HTERT RPE-1 (cell line): ENCODE measurements around the gene CAMK1D.

Experiments used
- in situ Hi-C: fragments of 300-500 bp; cut with MboI; formaldehyde crosslinking; loops from 4 replicates; pipeline ENCODE4 v1.14.3; 2020; ENCODE audit warnings: low sequenced_read_pairs

Gene CAMK1D

GRCh38 chr10:12459340-12459739 lies 110.0 kb downstream of the CAMK1D start:
- in situ Hi-C loops, result no loop called here

DNA sequence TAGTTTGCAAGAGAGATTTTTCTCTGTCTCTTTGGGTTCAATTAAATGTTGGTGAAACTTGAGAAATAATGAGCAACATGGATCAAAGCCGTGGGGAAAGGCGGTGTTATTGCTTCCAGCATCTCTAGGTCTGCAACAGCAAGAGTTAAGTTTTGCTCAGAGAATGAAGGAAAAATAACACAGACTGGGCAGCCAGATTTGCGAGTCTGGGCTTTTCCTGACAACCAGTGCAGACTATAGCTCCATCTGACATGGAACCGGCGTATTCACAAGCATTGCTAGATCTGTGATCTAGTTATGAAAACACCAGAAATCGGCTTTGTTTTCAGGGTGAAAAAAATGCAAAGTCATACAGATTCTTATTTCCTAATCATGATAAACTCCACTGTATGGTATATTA lies 110.4 kb downstream of the CAMK1D start:
- in situ Hi-C loops, result no loop called here

- in situ Hi-C loops, result no loop called here
These were observed 114.1 kb downstream of the CAMK1D start for GRCh38 chr10:12463459-12463838.

DNA sequence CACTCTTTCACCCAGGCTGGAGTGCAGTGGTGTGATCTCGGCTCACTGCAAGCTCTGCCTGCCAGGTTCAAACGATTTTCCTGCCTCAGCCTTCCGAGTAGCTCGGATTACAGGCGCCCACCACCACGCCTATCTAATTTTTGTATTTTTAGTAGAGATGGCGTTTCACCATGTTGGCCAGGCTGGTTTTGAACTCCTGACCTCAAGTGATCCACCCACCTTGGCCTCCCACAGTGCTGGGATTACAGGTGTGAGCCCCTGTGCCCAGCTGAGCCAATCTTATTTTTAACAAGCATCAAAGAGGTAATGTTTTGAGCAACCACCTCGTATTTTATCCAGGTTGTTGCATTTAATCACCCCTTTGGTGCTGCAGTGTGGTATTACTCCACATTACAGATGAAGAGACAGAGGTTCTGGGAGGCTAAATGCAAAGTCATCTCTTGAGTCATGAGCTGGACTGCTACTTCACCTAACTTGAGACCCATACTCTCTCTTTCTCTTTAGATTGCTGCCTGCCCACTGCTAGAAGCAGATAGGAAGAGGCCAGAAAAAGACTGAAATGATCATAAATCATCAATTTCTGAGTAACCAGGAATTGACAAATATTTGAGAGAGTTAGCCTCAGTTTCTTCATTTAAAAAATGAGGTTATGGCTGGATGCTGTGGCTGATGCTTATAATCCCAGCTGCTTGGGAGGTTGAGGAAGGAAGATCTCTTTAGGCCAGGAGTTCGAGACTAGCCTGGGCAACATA lies 116.2 kb downstream of the CAMK1D start:
- in situ Hi-C loops, result no loop called here

DNA sequence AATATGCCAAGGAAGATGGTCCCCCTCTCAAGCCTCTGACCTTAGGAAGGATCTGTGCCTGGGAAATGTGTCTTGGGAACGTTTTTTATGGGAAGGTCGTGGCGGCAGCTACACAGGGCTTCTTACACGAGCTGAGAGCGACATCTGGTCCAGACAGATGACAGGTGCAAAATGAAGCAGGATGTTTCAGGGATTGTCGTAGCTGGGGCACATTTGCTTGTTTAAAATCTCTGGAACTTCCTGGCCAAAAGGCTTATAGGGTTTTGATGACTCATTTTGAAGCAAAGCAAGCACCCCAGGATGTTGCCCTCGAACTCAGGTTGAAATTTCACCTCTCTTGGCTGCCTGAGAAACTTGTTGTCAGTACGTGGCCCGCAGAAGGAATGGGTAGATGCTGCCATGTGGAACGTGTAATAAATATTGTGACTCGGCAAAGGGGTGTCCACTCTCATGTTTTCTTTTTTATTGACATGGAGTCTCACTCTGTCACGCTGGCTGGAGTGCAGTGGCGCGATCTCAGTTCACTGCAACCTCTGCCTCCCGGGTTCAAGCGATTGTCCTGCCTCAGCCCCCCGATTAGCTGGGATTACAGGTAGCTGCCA lies 117.5 kb downstream of the CAMK1D start:
- in situ Hi-C loops, result no loop called here

GRCh38 chr10:12469345-12469744 lies 120.0 kb downstream of the CAMK1D start:
- in situ Hi-C loops, result no loop called here

GRCh38 chr10:12470719-12471118 lies 121.4 kb downstream of the CAMK1D start:
- in situ Hi-C loops, result no loop called here

GRCh38 chr10:12471135-12471534 lies 121.8 kb downstream of the CAMK1D start:
- in situ Hi-C loops, result no loop called here

DNA sequence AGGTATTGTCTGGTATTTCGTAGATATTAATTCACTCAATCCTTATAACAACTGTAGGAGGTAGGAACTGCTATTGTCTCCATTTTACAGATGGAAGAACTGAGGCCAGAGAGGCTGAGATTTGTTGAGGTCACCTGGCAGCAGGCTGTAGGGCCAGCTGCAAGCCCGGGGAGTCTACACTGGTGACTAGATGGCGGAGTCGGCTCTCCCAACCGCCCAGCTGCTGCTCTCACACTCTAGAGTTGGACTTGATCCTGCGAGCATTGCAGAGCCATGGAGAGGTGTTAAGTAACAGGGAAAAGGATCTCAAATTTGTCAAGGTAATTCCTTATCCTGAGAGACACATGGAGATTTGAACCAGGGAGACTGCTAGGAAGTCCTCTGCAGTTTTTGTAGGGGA lies 124.1 kb downstream of the CAMK1D start:
- in situ Hi-C loops, result no loop called here

DNA sequence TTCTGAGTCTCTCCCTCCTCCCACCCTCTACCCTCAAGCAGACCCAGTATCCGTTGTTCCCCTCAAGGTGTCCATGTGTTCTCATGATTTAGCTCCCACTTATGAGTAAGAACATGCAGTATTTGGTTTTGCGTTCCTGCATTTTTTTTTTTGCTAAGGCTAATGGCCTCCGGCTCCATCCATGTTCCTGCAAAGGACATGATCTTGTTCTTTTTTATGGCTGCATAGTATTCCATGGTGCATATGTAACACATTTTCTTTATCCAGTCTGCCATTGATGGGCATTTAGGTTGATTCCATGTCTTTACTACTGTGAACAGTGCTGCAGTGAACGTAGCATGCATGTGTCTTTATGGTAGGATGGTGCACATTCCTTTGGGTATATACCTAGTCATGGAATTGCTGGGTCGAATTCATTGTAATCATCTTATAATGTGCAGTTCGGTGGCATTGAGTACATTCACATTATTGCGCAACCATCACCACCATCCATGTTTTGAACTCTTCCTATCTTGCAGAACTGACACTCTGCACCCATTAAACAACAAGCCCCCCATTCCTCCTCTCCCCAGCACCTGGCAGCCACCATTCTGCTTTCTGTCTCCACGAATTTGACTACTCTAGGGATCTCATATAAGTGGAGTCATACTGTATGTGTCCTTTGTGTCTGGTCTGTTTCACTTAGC lies 125.5 kb downstream of the CAMK1D start:
- in situ Hi-C loops, result no loop called here

DNA sequence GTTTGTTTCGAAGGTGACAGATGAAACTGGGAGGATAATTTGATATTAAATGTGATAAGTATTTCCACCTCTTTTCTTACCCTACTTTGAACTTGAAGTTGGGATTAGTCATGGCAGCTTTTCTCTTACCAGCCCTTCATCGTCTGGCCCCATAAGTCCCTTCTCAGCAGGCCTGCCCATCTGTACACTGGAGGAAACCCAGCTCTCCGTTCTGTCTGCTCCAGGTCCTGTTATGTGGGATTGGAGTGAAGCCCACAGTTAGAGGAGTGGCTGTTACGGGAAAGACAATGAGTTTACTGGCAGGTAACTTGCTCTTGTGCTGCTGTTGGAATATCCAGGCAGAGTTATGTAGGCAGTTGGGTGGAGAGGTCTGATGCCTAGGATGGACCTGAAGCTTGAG lies 127.3 kb downstream of the CAMK1D start:
- in situ Hi-C loops, result no loop called here

- in situ Hi-C loops, result no loop called here
These were observed 130.1 kb downstream of the CAMK1D start for GRCh38 chr10:12479437-12479844.

DNA sequence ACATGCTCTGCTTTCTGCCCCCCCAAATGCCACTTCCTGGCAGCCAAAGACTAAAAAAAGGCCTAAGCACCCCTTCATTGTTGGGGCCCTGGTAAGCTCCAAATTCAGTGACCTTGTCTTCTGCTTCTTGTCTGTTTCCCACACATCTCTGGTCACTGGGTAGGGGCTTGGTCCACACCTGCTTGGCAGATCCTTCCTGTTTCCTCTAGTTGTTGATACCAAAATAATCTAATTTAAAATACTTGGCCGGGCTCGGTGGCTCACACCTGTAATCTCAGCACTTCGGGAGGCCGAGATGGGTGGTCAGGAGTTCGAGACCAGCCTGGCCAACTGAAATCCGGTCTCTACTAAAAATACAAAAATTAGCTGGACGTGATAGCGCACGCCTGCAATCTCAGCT lies 130.6 kb downstream of the CAMK1D start:
- in situ Hi-C loops, result no loop called here

DNA sequence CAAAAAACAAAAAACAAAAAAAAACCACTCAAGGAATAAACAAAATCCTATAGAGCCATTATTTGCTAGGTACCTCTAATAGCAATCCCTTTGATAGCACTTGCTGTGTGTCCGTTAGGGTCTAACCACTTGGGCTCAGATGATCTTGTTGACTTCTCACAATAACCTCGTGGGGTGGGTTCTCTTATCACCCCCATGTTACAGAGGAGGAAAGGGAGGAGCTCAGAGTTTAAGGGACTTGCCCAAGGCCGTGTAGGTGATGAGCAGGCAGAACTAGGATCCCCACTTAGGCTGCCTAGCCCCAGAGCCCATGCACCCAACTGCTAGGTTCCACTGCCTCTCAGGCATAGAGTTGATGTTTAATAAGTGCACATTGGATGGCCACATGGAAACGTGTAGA lies 131.1 kb downstream of the CAMK1D start:
- in situ Hi-C loops, result no loop called here

- in situ Hi-C loops, result no loop called here
These were observed 132.6 kb downstream of the CAMK1D start for GRCh38 chr10:12481924-12482323.

GRCh38 chr10:12482587-12482986 lies 133.2 kb downstream of the CAMK1D start:
- in situ Hi-C loops, result no loop called here

- in situ Hi-C loops, result no loop called here
These were observed 134.9 kb downstream of the CAMK1D start for GRCh38 chr10:12484002-12484918.

DNA sequence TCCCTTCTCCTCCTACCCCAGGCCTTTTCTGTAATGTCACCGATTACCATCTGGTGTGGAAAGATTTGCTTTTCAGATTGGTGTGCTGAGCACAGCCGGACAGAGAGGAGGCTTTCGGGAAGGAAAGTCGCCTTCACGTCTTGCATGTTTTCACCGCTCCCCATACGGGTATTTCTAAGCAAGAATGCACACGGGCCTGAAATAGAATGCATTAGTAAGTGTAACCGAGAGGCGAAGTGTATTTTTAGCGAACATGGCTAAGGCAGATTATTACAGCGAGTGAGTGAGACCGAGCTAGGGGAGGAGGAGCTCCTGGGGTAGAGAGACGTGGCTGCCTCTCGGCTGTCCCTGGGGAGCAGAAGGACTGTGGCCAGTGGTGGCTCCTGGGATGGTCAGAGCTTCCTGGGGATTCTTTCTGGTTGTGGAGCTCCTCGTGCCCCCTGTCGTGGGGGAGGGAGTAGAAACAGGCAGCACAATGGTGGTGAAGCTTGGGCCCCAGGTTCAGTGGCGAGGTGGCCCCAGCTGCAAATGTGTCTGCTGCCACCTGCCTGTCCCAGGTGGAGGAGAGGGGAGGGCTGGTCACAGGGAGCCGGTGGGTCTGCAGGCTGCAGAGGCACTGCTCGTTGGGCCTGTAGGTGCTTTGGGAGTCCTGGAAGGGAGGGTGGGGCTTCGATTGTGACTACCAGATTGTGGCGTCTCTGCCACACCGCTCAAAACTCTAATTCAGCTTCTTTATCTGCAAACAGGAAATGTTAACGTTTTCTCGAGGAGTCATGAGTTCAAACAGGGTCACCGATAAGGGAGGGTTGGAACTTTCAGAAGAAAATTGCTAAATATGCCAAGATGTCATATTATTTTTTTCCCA lies 135.8 kb downstream of the CAMK1D start:
- in situ Hi-C loops, result no loop called here

GRCh38 chr10:12487366-12487765 lies 138.0 kb downstream of the CAMK1D start:
- in situ Hi-C loops, result no loop called here

DNA sequence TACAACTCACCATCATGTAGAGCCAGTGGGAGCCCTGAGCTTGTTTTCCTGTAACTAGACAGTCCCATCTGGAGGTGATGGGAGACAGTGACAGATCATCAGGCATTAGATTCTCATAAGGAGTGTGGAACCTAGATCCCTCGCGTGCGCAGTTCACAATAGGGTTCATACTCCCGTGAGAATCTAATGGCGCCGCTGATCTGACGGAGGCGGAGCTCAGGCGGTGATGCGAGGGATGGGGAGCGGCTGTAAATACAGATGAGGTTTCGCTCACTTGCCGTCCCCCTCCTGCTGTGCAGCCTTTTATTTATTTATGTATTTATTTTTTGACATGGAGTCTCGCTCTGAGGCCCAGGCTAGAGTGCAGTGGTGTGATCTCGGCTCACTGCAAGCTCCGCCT lies 139.3 kb downstream of the CAMK1D start:
- in situ Hi-C loops, result no loop called here
